ENCODE measurements around the gene GRM8.
"Not testable (repeated sequence)": the region's sequence is repeated elsewhere in the genome, so short reads cannot be mapped to it uniquely, and the experiment has no call there.

Gene GRM8

DNA sequence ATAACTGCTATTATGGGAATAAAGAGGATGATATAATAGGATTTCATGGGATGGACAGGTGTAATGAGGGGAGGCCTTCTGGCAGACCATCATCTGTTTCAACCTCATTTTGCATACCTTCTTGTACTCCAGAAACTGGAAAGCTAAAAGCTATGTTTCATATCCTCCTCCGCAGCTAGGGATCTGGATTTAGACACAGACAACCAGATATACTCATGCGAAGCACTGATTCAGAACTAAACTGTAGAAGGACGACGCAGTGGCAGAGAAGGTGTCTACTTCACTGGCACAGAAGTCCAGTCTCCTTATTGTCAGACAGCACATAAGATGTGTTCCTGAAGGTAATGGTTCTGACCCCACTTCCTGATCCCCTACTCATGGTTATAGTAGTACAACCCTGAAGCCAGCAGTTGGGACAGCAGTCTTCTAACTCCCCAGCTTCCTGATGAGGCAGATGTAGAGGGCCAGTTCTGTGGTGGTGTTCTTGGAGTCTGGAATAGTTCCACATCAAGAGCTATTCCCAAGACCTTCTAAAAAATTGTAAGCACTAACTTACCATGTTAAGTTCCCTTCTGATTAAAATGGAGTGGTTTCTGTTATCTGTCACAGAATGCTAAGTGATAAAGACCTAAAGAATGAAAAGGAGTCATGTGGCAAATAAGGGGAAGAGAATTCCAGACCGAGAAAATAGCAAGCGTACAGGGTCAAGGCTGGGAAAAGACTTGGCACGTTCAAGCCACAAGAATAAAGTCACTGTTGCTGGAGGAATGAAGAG, 550.3 kb downstream of the GRM8 start:
- no peak for DNase-seq

DNA sequence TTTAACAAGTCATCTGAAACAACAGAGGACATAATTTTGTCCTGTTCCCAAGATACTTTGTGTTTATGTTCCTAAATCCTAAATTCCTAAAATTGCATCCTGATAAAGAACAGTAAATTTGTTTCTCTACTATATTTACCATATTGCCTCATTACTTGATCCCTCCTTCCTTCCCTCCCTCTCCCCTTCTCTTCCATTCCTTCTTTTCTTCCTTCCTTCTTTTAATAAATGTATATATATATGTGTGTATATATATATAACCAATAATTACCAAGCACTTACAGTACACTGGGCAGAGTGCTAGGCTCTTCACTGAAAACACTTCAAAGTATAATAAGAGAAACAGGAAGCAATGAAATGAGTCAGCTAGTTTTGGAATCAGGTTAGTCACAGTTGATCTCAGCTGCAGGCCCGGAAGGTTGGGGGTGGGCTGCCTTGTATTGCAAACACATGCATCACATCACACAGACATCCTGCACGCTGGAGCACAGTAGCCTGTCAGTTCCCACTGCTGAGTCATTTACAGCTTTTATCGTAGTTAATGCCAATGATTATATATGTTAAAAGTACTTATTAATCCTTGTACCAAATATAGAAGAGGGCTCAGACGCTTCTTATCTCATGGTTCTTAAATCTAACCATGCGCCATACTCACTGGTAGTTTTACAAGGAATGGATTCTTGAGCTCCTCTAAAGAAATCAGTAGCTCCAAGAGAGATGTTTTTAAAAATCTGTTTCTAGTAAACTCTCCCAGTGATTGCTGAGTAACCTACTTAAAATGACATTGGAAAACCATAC, 551.7 kb downstream of the GRM8 start:
- no peak for DNase-seq

DNA sequence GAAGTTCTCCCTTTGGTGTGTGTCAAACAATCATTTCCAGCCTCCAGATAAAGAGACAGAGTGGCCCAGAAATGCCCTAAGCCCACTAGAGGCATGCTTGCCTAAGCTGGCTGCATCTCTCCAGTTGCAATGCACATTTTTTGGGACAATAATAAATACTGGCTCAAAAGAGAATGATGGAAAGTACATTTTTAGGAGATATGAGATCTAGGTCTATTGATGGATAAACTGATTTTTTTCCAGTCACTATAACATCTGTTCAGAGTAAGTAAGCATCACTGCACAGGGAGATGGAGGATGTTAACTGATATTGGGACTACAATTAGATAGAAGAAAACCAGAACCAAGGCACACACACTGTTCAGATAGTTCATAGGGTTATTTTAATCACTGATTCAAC, 553.0 kb downstream of the GRM8 start:
- no peak for DNase-seq

DNA sequence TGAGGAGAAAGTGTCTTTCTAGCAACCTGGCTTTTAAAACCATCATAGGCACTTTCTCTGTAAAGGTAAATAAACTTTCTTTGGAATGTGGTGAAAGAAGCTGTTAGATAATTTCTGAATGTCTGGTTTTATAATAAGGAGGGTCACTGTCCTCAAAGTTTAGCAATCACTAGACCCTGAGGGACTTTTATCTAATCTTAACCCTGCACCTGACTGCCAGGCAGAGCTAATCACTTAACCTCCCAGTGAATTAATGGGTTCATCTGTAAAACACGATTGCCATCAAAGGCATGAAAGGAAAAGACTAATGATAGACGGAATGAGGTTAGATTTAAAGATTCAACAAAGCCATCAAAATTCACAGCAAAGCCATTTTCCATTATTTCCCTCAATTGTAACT, 553.8 kb downstream of the GRM8 start:
- DNase-seq: no peak

DNA sequence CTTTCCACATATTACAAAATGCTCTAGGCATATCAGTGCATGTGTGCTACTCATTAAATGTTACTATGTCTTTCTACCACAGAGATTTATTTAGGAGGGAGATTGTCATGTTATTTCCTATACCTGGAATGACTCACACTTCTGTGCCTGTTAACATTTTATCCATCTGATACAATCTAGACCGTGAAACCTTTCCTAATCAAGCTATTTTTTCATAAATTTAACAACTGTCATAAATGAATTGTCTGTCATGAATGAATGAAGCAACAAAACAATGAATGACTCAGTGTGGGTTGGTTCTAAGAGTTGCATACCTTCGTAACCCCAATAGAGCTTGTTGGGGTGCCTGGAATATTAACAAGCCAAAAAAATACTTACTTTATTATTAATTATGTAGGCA, 554.3 kb downstream of the GRM8 start:
- DNase-seq: no peak

DNA sequence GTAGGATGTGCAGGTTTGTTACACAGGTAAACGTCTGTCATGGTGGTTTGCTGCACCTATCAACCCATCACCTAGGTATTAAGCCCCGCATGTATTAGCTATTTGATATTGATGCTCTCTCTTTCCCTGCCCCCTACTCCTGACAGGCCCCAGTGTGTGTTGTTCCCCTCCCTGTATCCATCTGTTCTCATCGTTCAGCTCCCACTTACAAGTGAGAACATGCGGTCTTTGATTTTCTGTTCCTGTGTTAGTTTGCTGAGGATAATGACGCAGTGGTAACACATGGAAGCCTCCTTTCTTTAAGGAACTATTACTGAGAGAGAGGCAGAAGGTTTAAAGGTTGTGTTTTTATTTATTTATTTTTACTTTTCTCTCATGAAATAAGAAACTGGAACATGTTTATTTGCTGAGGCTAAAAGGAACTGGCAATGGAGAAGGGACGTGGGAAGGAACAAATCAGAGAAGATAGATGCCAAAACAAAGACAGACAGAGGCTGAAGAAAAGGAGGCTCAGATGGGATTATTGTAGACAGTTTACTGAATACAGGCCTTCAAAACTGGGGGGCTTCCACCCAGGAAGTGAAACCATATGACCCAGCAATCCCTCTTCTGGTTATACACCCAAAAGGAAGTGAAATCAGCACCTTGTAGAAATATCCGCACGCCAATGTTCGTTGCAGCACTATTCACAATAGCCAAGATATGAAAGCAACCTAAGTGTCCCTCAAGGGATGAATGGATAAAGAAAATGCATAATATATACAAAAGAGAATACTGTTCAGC, 556.3 kb downstream of the GRM8 start:
- no peak for DNase-seq

DNA sequence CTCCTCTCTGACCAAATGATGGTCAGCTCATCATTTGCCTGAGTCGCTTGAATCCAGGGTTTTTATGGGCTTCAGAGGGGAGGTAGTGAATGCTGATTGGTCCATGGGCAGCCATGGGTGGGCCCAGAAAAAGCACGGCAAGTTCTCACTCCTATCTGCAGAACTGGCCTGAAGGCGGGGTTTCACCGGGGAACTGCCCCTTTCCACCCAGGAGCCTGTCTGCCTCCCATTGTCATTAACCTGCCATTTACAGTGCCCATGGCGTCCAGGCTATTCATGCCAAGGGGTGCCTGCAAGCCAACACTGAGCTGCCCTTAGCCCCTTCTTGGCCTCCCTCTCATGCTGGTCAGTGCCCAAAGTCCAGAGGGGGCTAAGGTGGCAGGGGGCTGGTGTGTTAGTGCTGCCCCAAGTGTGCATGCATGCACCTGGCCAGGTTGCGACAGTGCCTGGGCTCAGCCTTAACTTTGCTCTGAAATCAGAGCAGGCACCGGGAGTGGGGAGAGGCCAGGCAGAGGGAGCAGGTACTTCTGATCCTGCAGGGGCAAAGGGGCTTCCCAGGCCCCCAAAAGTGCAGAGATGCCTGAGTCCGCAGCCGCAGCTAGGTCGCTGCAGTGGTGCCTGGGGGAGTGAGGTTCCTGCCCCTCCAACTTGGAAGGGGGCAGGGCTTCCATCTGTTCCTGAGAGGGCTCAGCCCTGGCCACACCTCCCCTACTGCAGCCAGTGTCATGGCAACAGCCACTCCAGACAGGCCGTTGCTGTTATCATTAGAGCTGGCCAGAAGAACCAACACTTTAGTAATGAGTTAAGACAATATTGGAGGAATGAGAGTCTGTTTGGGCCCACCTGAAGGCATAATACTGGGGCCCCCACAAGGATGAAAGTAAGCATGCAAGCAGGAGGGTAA, 561.6 kb downstream of the GRM8 start:
- DNase-seq: no peak

DNA sequence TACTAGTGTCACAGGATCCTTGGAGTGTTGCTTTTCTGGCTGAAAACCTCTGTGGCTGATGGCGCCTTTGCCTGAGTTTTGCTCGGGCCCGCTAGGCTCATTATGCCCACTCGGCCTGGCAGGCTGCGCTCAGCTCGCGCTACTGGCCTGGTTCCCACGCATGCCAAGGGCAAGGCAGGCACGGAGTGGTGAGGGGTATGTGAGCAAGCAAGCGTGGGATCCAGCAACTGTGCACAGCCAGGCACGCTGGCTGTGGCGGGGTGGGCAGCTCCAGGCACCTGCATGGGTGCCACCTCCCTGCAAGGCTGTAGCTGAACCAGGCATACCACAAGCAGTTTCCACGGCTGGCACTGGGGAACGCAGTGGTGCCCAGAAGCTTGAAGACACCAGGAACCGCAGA, 562.6 kb downstream of the GRM8 start:
- no peak for DNase-seq

DNA sequence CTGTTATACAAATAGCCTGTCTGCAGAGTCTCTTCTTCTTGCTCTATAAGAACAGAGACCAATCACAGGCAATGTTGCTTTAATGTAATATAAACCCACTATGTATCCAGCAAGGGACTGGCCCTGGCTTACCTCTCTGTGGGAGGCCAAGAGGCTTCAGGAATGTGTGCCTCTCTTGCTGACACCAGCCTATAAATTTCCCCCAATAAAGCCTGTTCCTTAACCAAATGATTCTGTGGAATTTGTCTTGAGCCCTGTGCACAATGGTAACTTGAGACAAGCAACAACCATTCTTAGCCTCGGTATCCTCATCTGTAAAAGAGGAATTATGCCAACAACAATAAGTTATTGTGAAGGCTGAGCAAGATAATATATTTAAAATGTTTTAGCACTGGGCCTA, 563.7 kb downstream of the GRM8 start:
- DNase-seq: no peak

DNA sequence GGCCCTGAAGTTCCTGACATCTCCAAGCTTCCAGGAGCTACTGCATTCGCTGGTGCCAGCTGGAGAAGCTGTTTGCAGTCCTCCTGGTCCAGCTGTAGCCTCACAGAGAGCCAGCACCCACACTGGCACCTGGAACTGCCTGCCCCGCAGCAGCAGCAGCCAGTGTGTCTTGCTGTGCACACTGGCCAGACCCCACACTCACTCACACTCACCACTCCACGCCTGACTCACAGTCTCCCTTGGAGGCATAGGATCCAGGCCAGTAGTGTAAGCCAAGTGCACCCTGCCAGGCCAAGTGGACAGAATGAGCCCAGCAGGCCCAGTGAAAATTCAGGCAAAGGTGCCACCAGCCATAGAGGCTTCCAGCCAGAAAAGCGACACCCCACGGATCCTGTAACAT, 566.3 kb downstream of the GRM8 start:
- no peak for DNase-seq

DNA sequence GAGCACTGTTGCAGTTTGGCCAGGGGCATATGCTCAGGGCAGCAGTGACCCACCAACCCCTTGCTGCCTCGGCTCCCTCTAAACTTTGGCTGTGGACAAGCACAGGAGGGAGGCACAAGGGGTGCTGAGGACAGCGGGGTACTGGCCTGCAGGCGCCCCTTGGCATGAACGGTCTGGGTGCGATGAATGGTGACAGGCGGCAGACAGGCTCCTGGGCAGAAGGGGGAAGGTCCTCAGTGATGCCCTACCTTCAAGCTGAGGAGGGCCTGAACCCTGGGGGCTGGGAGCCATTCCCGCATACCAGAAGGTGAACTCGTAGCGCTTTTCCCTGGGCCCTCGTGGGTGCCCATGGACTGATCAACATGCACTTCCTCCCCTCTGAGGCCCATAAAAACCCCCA, 567.1 kb downstream of the GRM8 start:
- no peak for DNase-seq

DNA sequence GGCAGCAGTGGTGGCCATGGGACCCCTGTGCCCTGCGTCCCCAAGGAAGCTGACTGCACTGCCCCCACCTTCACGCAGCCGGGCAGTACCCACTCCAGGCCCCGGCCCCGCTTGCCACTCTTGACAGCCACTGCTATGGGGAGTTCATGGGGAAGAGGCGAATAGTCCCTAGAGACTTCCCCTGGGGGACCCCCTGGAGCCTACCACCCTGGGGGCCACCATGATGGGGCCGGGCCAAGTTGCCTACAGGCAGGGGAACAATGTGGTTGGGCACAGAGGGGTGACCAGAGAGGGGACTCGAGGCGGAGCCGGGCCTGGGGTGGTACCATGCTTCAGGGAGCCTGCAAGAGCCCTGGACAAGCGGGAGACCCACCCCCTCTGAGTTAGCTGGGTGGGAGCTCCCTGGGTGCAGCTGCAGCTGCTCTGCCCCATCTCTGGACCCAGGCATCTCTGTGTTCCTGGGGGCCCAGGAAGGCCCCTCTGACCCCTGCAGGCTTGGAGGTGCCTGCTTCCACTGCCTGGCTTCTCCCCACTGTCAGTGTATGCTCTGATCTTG, 567.6 kb downstream of the GRM8 start:
- no peak for DNase-seq

DNA sequence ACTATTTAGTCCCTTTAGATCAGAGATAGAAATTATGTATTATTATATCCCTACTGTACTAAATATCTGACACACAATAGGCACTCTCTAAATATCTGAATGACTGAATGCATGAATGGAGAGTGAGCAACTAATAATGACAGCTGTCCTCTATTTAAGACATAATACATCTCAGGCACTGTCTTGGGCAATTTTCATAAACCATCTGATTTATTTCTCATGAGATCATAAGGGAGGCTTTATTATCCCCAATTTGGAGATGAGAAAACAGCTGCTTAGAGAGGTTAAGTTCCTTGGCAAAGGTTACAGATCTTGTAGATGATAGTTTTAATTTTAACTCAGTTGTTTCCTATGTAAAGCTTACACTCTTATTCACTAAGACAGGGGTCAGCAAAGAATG, 570.6 kb downstream of the GRM8 start:
- no peak for DNase-seq

DNA sequence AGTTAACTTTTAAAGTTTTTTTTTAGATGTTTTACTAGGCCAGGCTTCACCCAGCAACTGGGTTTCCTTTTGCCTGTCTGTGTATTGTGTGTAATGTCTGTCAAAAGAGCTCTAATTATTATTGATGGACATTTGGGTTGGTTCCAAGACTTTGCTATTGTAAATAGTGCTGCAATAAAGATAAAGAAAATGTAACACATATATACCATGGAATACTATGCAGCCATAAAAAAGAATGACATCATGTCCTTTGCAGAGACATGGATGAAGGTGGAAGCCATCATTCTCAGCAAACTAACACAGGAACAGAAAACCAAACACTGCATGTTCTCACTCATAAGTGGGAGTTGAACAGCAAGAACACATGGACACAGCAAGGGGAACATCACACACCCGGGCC, 584.0 kb downstream of the GRM8 start:
- not testable (repeated sequence) for DNase-seq

DNA sequence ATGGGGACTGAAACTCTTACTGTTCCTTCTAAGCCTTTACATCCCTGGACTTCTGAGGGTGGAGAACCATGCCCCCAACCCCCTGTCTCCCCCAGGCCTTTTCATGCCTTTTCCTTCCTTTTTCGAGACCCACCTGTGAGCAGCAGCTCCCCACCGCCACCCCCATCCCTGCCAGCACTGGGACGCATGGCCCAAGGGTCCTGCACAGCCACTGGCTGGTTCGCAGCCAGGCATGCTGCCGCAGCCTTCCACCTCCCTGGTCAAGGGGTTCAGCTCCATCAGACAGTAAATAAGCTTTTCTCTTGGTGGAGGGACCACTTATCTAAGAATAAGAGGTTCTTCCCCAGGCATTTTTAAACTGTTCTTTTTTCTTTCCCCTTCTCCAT, 584.4 kb downstream of the GRM8 start:
- DNase-seq: no peak

DNA sequence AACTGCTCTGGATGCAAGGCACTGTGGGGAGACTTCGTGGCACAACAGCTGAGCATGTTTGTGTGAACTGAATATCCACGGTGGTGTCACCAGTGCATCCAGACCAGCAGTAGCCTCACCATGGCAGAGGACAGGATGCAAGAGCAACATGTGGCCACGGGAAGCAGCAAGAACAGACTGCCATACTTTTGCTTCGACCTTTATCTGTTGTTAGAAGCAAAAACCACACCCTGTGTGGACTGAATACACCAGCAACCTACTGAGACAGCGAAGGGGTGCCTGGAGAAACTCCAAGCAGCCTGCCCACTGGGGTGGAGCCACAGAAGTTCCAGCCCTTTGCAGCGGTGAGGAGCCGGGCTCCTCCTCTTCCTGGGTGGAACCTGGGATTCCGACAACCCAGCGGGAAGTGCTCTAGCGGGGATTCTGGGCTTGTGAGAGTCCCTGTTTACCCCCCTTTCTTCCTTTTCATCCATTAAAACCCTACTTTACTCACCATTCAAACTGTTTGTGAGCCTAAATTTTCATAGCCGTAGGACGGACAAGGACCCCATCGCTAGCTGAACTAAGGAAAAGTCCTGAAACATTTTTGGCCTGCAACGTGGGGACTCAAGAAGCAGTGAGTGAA, 584.9 kb downstream of the GRM8 start:
- no peak for DNase-seq

DNA sequence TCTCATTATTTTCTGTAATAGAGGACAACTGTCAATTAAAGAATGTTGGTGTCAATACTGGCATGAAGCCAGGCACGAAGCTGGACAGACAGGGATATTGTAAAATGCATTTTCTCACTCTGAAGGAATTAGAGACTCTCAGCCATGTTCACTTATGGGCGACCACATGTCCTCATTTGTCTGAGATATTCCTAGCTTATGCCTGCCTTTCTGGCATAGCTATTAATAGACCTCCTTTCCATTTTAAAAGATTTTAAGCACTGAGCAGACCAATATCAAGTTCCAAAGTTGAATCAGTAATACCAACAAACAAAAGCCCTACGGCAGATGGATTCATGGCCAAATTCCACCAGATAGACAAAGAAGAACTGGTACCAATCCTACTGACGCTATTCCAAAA, 589.9 kb downstream of the GRM8 start:
- DNase-seq: no peak

DNA sequence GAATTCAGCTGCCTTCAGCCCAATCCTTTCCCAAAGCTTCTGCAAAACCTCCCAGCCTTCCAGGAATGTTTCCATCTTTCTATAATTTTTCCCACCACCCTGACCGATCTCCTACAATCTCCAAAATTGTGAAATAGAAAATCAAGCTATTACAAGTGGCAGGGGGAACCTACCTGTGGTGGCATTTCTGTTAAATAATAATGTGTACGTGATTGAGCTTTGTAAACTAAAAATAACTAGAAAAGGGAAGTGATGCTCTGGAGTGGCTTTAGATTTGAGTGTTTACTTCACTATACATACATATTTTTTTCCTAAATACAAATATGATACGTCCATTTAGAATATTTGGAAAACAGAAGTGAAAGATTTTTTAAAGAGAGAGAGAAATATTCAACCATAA, 593.6 kb downstream of the GRM8 start:
- no peak for DNase-seq

DNA sequence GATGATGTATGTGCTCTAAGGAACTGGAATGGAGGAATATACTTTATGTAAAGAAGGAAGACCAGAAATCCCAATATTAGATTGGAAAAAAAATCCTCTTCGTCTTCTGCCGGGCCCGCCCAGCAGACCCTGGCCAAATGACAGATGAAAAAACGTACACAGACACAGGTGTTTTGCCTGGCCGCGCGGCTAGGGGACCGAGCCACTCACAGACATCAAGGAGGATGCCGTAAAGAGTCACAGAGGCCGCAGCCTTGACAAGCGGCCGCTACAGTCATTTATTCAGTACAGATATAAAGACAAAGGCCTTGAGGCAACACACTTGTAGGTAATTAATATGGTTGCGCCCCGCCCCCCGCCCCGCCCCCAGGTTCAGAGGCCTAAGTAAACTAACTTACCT, 594.1 kb downstream of the GRM8 start:
- no peak for DNase-seq

DNA sequence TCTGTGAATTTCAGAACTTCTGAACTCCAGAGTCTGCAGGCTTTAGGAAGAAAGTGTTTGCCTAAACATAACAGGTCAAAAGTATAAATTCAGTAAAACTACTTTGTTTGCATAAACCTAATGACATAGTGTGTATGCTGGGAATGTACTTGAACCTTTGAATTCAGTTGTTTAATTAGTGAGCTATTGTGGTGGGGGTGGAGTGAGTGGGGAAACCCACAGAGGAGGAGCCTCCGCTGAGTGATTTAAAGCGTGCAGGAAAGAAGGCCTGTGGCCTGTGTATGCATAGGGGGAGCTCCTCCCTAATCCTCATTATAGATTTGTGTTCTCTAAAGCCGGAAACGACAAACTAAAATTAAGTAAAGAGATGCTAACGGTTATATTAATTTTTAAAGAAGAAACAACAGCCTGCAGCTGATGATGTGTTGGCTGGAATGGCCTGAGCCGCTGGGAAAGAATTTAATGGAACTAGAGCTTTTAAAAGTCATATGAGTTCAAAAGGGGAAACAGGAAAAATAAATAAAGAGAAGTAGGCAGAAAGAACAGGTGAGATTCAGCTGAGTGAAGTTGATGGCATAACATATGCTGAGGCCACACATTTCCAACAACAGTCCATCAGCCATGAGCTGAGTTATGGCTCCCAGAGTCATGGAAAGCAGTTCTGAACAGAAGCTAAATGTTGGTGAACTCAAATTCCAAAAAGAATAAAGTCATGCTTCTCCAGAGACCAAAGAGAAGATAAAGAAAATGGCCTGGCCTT, 595.0 kb downstream of the GRM8 start:
- DNase-seq: no peak

DNA sequence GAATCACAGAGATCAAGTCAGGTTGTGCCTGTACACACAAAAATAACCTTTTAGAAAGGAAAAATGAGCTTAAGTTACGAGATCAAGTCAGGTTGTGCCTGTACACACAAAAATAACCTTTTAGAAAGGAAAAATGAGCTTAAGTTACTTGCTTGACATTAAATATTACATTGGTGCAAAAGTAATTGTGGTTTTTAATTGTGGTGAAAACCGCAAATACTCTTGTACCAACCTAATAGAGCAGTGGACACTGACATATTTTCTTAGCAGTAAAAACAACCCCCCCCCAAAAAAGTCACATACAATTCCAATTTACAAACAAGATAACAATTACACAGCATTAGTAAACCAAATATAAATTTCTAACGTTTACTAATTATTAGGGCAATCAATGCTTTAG, 595.6 kb downstream of the GRM8 start:
- no peak for DNase-seq

Data from 8988T (cell line).